Epithelial cell of esophagus (primary cell): ENCODE results near the gene FBF1.

ENCODE experiments used
- DNase-seq: peaks from one replicate; pipeline ENCODE4 v3.0.0; 2010; ENCODE audit warnings: low read depth
- H3K4me3 ChIP-seq: 2 replicates; pipeline ENCODE4 v1.5.1; 2011; ENCODE audit warnings: mild to moderate bottlenecking, low read length, control low read depth
- TF ChIP-seq, protein P1 (sequence below): IDR thresholded peaks from 2 replicates; pipeline ENCODE4 v1.5.1; 2011; ENCODE audit warnings: low read depth, mild to moderate bottlenecking, low read length, control low read depth, inconsistent platforms; ENCODE audit not compliant: insufficient read depth; ENCODE audit errors: missing control alignments

FBF1 gene, protein sequence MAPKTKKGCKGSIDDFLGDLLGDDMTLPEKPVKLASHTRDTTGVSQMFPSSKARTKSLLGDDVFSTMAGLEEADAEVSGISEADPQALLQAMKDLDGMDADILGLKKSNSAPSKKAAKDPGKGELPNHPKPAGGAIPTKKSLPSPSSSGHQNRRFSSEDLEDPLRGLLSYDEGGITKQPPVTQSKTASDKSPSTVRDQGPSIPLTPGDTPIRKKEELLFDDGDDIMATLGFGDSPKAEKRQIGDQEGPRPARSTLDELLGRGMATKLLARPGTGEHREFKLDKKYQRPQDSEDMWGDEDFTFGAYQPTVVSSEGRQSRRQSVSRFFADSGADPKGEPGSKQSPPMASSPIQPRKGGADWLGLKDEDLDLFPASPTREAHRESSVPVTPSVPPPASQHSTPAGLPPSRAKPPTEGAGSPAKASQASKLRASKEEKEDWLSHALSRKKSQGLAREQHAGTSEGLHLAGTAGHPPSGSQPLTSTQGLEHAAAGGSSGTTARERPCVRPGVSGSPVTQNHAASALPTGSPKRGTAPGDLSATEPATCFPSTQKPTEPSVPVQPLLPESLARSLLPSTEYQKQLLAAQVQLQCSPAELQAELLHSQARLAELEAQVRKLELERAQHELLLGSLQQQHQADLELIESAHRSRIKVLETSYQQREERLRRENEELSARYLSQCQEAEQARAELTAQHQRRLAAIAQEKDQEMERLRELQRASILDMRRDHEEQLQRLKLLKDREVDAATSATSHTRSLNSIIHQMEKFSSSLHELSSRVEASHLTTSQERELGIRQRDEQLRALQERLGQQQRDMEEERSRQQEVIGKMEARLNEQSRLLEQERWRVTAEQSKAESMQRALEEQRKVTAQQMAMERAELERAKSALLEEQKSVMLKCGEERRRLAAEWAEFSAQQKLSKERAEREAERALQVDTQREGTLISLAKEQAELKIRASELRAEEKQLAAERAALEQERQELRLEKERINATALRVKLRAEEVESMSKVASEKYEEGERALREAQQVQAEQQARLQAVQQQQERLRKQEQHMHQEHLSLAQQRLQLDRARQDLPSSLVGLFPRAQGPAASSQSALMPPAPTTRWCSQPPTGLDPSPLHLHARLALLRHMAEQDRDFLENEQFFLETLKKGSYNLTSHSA

DNA sequence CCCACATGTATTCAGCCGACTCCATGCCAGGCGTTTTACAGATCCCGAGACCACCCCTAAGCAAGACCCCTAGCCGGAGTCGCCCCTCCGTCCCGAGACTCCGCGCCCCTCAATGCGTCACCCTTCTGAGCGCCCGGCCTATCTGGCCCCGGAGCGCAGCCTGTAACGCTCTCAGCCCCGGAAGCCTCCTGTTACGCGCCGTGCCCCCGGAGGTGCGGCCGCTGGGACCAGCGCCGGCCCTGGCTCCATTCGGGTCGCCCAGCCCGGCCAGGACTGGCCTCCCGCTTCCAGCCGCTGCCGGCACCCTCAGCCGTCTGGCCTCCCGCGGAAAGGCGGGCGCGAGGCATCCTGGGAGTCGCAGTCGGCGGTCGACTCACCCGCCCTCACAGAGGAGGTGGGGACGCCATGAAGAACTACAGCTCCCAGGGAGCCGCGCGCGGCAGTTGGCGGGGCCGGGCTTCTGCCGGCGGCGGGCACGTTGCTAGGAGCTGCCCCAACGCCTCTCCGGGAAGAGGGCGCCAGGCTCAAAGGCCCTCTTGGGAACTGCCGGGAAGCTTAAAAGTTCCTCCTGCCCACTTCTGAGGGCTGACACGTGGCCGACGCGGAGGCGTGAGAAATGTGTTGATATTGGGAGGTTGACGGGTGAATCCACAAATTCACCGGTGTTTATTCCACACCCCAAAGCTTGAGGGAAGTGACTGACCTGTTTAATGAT is at the start of gene FBF1:
FBF1 (minus strand) TSS at position 316 of the 715 bp plus-strand sequence. CDS start 2,893 bp downstream, outside the sequence.
- peak within 1 kb of the TSS; percentile 81 for H3K4me3 ChIP-seq
- TF ChIP-seq, protein P1, sequence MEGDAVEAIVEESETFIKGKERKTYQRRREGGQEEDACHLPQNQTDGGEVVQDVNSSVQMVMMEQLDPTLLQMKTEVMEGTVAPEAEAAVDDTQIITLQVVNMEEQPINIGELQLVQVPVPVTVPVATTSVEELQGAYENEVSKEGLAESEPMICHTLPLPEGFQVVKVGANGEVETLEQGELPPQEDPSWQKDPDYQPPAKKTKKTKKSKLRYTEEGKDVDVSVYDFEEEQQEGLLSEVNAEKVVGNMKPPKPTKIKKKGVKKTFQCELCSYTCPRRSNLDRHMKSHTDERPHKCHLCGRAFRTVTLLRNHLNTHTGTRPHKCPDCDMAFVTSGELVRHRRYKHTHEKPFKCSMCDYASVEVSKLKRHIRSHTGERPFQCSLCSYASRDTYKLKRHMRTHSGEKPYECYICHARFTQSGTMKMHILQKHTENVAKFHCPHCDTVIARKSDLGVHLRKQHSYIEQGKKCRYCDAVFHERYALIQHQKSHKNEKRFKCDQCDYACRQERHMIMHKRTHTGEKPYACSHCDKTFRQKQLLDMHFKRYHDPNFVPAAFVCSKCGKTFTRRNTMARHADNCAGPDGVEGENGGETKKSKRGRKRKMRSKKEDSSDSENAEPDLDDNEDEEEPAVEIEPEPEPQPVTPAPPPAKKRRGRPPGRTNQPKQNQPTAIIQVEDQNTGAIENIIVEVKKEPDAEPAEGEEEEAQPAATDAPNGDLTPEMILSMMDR, result no peak
- peak; percentile 97 for DNase-seq

GRCh38 chr17:75987041-75987440 is 46.2 kb upstream of the FBF1 start:
- no peak overlapping the region for H3K4me3 ChIP-seq
- TF ChIP-seq, protein P1, result no peak

GRCh38 chr17:75985986-75986385 is 45.1 kb upstream of the FBF1 start:
- TF ChIP-seq, protein P1, result no peak
- no peak for DNase-seq

More at GRCh38 chr17:75987041-75987440, 46.2 kb upstream of the FBF1 start:
- DNase-seq, result no peak

DNA sequence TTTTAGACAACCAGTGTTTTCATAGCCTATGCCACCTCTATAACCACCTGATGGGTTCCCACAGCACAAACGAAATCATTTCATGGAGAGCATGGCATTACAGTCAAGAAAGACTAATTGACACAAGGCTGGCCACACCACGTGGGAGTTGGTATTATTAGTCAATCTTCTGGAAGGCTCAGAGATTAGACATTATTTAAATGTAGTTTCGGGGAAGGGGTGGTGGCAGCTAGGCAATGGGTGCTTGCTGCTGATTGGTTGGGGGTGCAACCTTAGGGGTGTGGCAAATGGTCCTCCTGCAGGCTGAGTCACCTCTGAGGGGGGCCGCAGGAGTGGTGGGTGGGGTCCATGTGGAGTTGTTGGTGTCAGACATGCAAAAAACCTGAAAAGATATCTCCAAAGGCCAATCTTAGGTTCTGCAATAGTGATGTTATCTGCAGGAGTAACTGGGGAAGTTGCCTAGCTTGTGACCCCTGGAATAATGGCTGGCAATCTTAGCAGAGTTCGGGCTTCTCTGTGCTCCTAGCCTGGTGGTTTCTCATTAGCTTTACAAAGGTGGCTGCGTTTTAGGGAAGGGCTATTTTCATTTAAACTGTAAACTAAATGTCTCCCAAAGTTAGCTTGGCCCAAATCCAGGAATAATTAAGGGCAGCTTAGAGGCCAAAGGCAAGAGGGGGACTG is 42.8 kb upstream of the FBF1 start:
- H3K4me3 ChIP-seq, result no peak overlapping the region
- peak; percentile 55 for DNase-seq
- TF ChIP-seq, protein P1, result no peak

More at GRCh38 chr17:75985986-75986385, 45.1 kb upstream of the FBF1 start:
- H3K4me3 ChIP-seq, result no peak overlapping the region

GRCh38 chr17:75981019-75981615 is 40.3 kb upstream of the FBF1 start:
- no peak for DNase-seq
- TF ChIP-seq, protein P1, result no peak
- H3K4me3 ChIP-seq, result no peak overlapping the region
